Activated CD4-positive, alpha-beta T cell treated with anti-CD3 and anti-CD28 coated beads for 1 hour (primary cell): ENCODE data around the gene FKBP2.

Experiments
- DNase-seq: peaks from one replicate; pipeline ENCODE4 v3.0.0-alpha.2; 2020

Gene FKBP2

GRCh38 chr11:64265176-64266160 lies 24.6 kb downstream of the FKBP2 start:
- no peak for DNase-seq

- no peak for DNase-seq
Observed at GRCh38 chr11:64266339-64266738, 25.4 kb downstream of the FKBP2 start.

- DNase-seq: no peak
Observed at GRCh38 chr11:64267207-64267945, 26.5 kb downstream of the FKBP2 start.

- DNase-seq: no peak
Observed at GRCh38 chr11:64268025-64268892, 27.4 kb downstream of the FKBP2 start.

GRCh38 chr11:64268893-64269539 lies 28.1 kb downstream of the FKBP2 start:
- peak; percentile 31 for DNase-seq

- peak; percentile 95 for DNase-seq
Observed at GRCh38 chr11:64269540-64270220, 28.8 kb downstream of the FKBP2 start.

GRCh38 chr11:64275031-64275800 lies 34.3 kb downstream of the FKBP2 start:
- DNase-seq: no peak

- DNase-seq: no peak
Observed at GRCh38 chr11:64275841-64276240, 34.9 kb downstream of the FKBP2 start.

GRCh38 chr11:64276653-64277431 lies 35.9 kb downstream of the FKBP2 start:
- no peak for DNase-seq

- DNase-seq: no peak
Observed at GRCh38 chr11:64278576-64279190, 37.8 kb downstream of the FKBP2 start.

- no peak for DNase-seq
Observed at GRCh38 chr11:64281957-64282770, 41.3 kb downstream of the FKBP2 start.

- no peak for DNase-seq
Observed at GRCh38 chr11:64283092-64283491, 42.2 kb downstream of the FKBP2 start.

GRCh38 chr11:64284048-64284961 lies 43.4 kb downstream of the FKBP2 start, which contains the start of gene BAD:
Gene BAD, minus strand, starts transcription at chr11:64284665. Its CDS starts 297 bp downstream, at chr11:64284368.
- peak; percentile 85 for DNase-seq

GRCh38 chr11:64284962-64285884 lies 44.3 kb downstream of the FKBP2 start, which contains the start of gene GPR137:
Gene GPR137, plus strand, starts transcription at chr11:64285848. Its CDS starts 677 bp downstream, at chr11:64286525.
- DNase-seq: peak; percentile 90

GRCh38 chr11:64285885-64286800 lies 45.2 kb downstream of the FKBP2 start:
- DNase-seq: no peak
